GM19023 (cell line): Measurements from ENCODE around the gene UPK3A.
"Not testable (repeated sequence)": the region's sequence is repeated elsewhere in the genome, so short reads cannot be mapped to it uniquely, and the experiment has no call there.

Experiments used
- ATAC-seq: cut with Tn5 transposase; IDR thresholded peaks from one replicate; pipeline ENCODE4 v1.9.1; 2021; ENCODE audit warnings: mild to moderate bottlenecking, moderate library complexity; ENCODE audit not compliant: unreplicated experiment

The UPK3A gene

GRCh38 chr22:45324311-45324711 is 39.6 kb downstream of the UPK3A start:
- ATAC-seq, result no peak

- not testable (repeated sequence) for ATAC-seq
Measured at GRCh38 chr22:45328261-45328660, 43.5 kb downstream of the UPK3A start.

GRCh38 chr22:45328822-45329529 is 44.2 kb downstream of the UPK3A start:
- ATAC-seq, result no peak

GRCh38 chr22:45329530-45329936 is 44.8 kb downstream of the UPK3A start:
- ATAC-seq, result no peak

GRCh38 chr22:45330548-45330947 is 45.8 kb downstream of the UPK3A start:
- no peak for ATAC-seq

- no peak for ATAC-seq
Measured at GRCh38 chr22:45331486-45331885, 46.7 kb downstream of the UPK3A start.

- no peak for ATAC-seq
Measured at GRCh38 chr22:45332001-45332400, 47.3 kb downstream of the UPK3A start.

- ATAC-seq, result no peak
Measured at GRCh38 chr22:45334068-45334467, 49.3 kb downstream of the UPK3A start.

- ATAC-seq, result no peak
Measured at GRCh38 chr22:45334528-45334927, 49.8 kb downstream of the UPK3A start.

GRCh38 chr22:45335021-45335818 is 50.5 kb downstream of the UPK3A start:
- no peak for ATAC-seq

GRCh38 chr22:45335854-45336522 is 51.2 kb downstream of the UPK3A start:
- no peak for ATAC-seq

GRCh38 chr22:45336971-45337431 is 52.3 kb downstream of the UPK3A start:
- ATAC-seq, result no peak

- no peak for ATAC-seq
Measured at GRCh38 chr22:45337536-45337935, 52.8 kb downstream of the UPK3A start.

GRCh38 chr22:45338795-45339194 is 54.0 kb downstream of the UPK3A start:
- ATAC-seq, result no peak

- no peak for ATAC-seq
Measured at GRCh38 chr22:45340323-45340722, 55.6 kb downstream of the UPK3A start.

GRCh38 chr22:45341498-45341897 is 56.7 kb downstream of the UPK3A start:
- no peak for ATAC-seq

GRCh38 chr22:45343143-45343542 is 58.4 kb downstream of the UPK3A start:
- no peak for ATAC-seq

- no peak for ATAC-seq
Measured at GRCh38 chr22:45344334-45344733, 59.6 kb downstream of the UPK3A start.
